ENCODE results near the gene CHD1.

The CHD1 gene

GRCh38 chr5:98898743-98899142 is 30.1 kb downstream of the CHD1 start:
- Histone ChIP-seq H3K36me3 (peaks cover 100% of the 10 kb centered on the region), H3K4me3 (ENCODE audit: low read depth in 1 of 2, low read length in 1 of 2) (no peak overlapping the region), H3K27me3 (no peaks in the 10 kb centered on the region), H3K9me3 (no peaks in the 10 kb centered on the region), H3K4me1 (ENCODE audit: control insufficient read depth in 1 of 2, insufficient read depth in 1 of 2, low read depth in 1 of 2, low read length in 1 of 2) (no peaks in the 10 kb centered on the region), H3K27ac (no peak overlapping the region)
- no peak for TF ChIP-seq CTCF (IDR thresholded peaks at IDR 0.05)

- no peaks in the 10 kb centered on the region for H3K4me1 ChIP-seq (ENCODE audit: control insufficient read depth in 1 of 2, insufficient read depth in 1 of 2, low read depth in 1 of 2, low read length in 1 of 2)
- H3K36me3 ChIP-seq, result peaks cover 98% of the 10 kb centered on the region
- H3K27ac ChIP-seq, result no peak overlapping the region
- no peaks in the 10 kb centered on the region for H3K9me3 ChIP-seq
- no peak for TF ChIP-seq CTCF (IDR thresholded peaks at IDR 0.05)
- H3K27me3 ChIP-seq, result no peaks in the 10 kb centered on the region
- H3K4me3 ChIP-seq (ENCODE audit: low read depth in 1 of 2, low read length in 1 of 2), result no peak overlapping the region
Observed at GRCh38 chr5:98891591-98891990, 37.2 kb downstream of the CHD1 start.

- Histone ChIP-seq H3K4me1 (ENCODE audit: control insufficient read depth in 1 of 2, insufficient read depth in 1 of 2, low read depth in 1 of 2, low read length in 1 of 2) (no peaks in the 10 kb centered on the region), H3K36me3 (peaks cover 92% of the 10 kb centered on the region)
- no peak for TF ChIP-seq CTCF (IDR thresholded peaks at IDR 0.05)
Observed at GRCh38 chr5:98880598-98880997, 48.2 kb downstream of the CHD1 start.

DNA sequence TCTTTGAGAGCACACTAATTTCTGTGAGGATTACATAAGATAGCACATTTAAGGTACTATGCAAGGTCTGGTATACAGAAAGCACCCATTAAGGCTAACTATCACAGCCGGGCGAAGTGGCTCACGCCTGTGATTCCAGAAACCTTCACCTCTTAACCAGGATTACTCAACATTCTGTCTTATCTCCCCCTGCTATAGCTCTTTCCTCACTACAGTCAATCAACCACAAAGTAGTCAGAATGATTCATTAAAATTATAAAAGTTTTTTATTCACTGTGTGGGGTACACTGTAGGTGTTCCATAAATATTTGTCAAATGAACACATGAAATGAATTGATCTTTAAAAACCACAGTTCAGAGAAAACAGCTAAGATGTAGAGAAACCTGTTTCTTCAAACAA is 48.7 kb downstream of the CHD1 start:
- Histone ChIP-seq H3K36me3 (peaks cover 92% of the 10 kb centered on the region), H3K9me3 (no peaks in the 10 kb centered on the region), H3K27me3 (no peaks in the 10 kb centered on the region), H3K4me1 (ENCODE audit: control insufficient read depth in 1 of 2, insufficient read depth in 1 of 2, low read depth in 1 of 2, low read length in 1 of 2) (no peaks in the 10 kb centered on the region), H3K4me3 (ENCODE audit: low read depth in 1 of 2, low read length in 1 of 2) (no peak overlapping the region), H3K27ac (peak overlapping the region; percentile 22)
- TF ChIP-seq CTCF (IDR thresholded peaks at IDR 0.05), result no peak

More at GRCh38 chr5:98880598-98880997, 48.2 kb downstream of the CHD1 start:
- H3K4me3 ChIP-seq (ENCODE audit: low read depth in 1 of 2, low read length in 1 of 2), result no peak overlapping the region
- H3K9me3 ChIP-seq, result no peaks in the 10 kb centered on the region
- H3K27me3 ChIP-seq, result no peaks in the 10 kb centered on the region
- H3K27ac ChIP-seq, result peak overlapping the region; percentile 22

DNA sequence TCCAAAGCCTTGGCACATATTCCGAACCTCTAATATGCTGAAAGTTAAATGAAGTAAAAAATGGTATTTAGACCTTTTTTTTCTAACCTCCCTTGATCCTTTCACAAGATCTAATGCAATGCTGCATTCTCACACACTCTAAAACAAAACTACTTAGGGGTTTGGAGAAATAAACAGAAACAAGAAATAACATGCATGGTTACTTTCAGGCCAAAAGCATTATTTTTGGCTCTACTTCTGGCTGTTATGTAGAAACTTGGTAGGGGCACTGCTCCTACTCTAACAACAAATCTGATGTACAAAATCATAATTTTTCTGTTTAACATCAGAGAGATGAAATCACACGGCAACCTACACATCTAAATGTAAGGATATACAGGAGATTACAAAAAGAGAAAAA is 51.2 kb downstream of the CHD1 start:
- H3K9me3 ChIP-seq, result no peaks in the 10 kb centered on the region
- no peaks in the 10 kb centered on the region for H3K4me1 ChIP-seq (ENCODE audit: control insufficient read depth in 1 of 2, insufficient read depth in 1 of 2, low read depth in 1 of 2, low read length in 1 of 2)
- no peak for TF ChIP-seq CTCF (IDR thresholded peaks at IDR 0.05)
- no peak overlapping the region for H3K4me3 ChIP-seq (ENCODE audit: low read depth in 1 of 2, low read length in 1 of 2)
- no peaks in the 10 kb centered on the region for H3K27me3 ChIP-seq
- peaks cover 98% of the 10 kb centered on the region for H3K36me3 ChIP-seq
- H3K27ac ChIP-seq, result no peak overlapping the region

GRCh38 chr5:98872674-98873073 is 56.1 kb downstream of the CHD1 start:
- H3K4me1 ChIP-seq (ENCODE audit: control insufficient read depth in 1 of 2, insufficient read depth in 1 of 2, low read depth in 1 of 2, low read length in 1 of 2), result no peaks in the 10 kb centered on the region
- no peak overlapping the region for H3K4me3 ChIP-seq (ENCODE audit: low read depth in 1 of 2, low read length in 1 of 2)
- no peak for TF ChIP-seq CTCF (IDR thresholded peaks at IDR 0.05)
- no peaks in the 10 kb centered on the region for H3K9me3 ChIP-seq
- H3K27ac ChIP-seq, result no peak overlapping the region
- peaks cover 96% of the 10 kb centered on the region for H3K36me3 ChIP-seq
- H3K27me3 ChIP-seq, result no peaks in the 10 kb centered on the region
